SK-N-MC (cell line): ENCODE data around the gene EHBP1.

Source experiments
- DNase-seq: peaks from one replicate; pipeline ENCODE4 v3.0.0-alpha.2; 2011; ENCODE audit warnings: low read depth, low spot score
- H3K27ac ChIP-seq: fragments of 200-600 bp; sonication (generic); 2 replicates; pipeline ENCODE4 v1.5.1; 2016; ENCODE audit warnings: mixed run types
- H3K36me3 ChIP-seq: fragments of 200-600 bp; sonication (generic); 2 replicates; pipeline ENCODE4 v1.6.1; 2017; ENCODE audit warnings: antibody characterized with exemption, low read length, mixed read lengths; ENCODE audit not compliant: insufficient read depth
- H3K4me3 ChIP-seq: fragments of 200-600 bp; sonication (generic); 2 replicates; pipeline ENCODE4 v1.5.1; 2016
- H3K9ac ChIP-seq: fragments of 200-600 bp; sonication (generic); 2 replicates; pipeline ENCODE4 v1.8.0; 2017; ENCODE audit warnings: mixed run types, mixed read lengths; ENCODE audit not compliant: insufficient read length
- H3K9me3 ChIP-seq: fragments of 200-600 bp; sonication (generic); 2 replicates; pipeline ENCODE4 v1.6.1; 2017; ENCODE audit warnings: low read depth, mild to moderate bottlenecking, antibody characterized with exemption, low read length, moderate library complexity, mixed read lengths
- EZH2 ChIP-seq: fragments of 200-600 bp; sonication (generic); IDR thresholded peaks from one replicate; pipeline ENCODE4 v1.6.1; 2017; ENCODE audit warnings: antibody characterized with exemption
- FOXP2 ChIP-seq: optimal IDR thresholded peaks from 2 replicates; pipeline ENCODE3; 2011; ENCODE audit warnings: mild to moderate bottlenecking, moderate library complexity; ENCODE audit not compliant: insufficient read depth; ENCODE audit errors: extremely low read length, control extremely low read depth
- POLR2AphosphoS5 ChIP-seq: IDR thresholded peaks from 2 replicates; pipeline ENCODE4 v1.6.1; 2012; ENCODE audit warnings: mild to moderate bottlenecking, low read depth, low read length, borderline replicate concordance

Gene EHBP1

GRCh38 chr2:62947403-62947802 is 241.9 kb downstream of the EHBP1 start:
- no peaks in the 10 kb centered on the region for H3K9me3 ChIP-seq
- H3K4me3 ChIP-seq = no peak overlapping the region
- DNase-seq = no peak
- H3K27ac ChIP-seq = no peak overlapping the region
- H3K9ac ChIP-seq = no peak overlapping the region
- TF ChIP-seq EZH2 (no peak), FOXP2 (no peak), POLR2AphosphoS5 (no peak)
- no peaks in the 10 kb centered on the region for H3K36me3 ChIP-seq

- no peaks in the 10 kb centered on the region for H3K9me3 ChIP-seq
- DNase-seq = no peak
- no peaks in the 10 kb centered on the region for H3K36me3 ChIP-seq
- H3K9ac ChIP-seq = no peak overlapping the region
- no peak overlapping the region for H3K27ac ChIP-seq
- no peak overlapping the region for H3K4me3 ChIP-seq
- TF ChIP-seq POLR2AphosphoS5 (no peak), FOXP2 (no peak), EZH2 (no peak)
Observed at GRCh38 chr2:62956651-62957050, 251.1 kb downstream of the EHBP1 start.

- Histone ChIP-seq H3K9me3 (no peaks in the 10 kb centered on the region), H3K9ac (no peak overlapping the region), H3K27ac (no peak overlapping the region), H3K4me3 (no peak overlapping the region), H3K36me3 (no peaks in the 10 kb centered on the region)
- no peak for DNase-seq
- no peak for TF ChIP-seq EZH2
- no peak for TF ChIP-seq FOXP2
- TF ChIP-seq POLR2AphosphoS5 = no peak
Observed at GRCh38 chr2:62958206-62958605, 252.7 kb downstream of the EHBP1 start.

- Histone ChIP-seq H3K9me3 (no peaks in the 10 kb centered on the region), H3K4me3 (no peak overlapping the region), H3K36me3 (no peaks in the 10 kb centered on the region), H3K9ac (no peak overlapping the region), H3K27ac (no peak overlapping the region)
- no peak for TF ChIP-seq EZH2
- TF ChIP-seq POLR2AphosphoS5 = no peak
- no peak for TF ChIP-seq FOXP2
- DNase-seq = no peak
Observed at GRCh38 chr2:62964050-62964449, 258.5 kb downstream of the EHBP1 start.

GRCh38 chr2:62964671-62965070 is 259.2 kb downstream of the EHBP1 start:
- peak; percentile 3 for DNase-seq
- Histone ChIP-seq H3K36me3 (no peaks in the 10 kb centered on the region), H3K27ac (no peak overlapping the region), H3K9ac (no peak overlapping the region), H3K9me3 (no peaks in the 10 kb centered on the region), H3K4me3 (no peak overlapping the region)
- TF ChIP-seq POLR2AphosphoS5 (no peak), EZH2 (no peak), FOXP2 (no peak)

GRCh38 chr2:62966991-62967390 is 261.5 kb downstream of the EHBP1 start:
- no peak for DNase-seq
- no peak overlapping the region for H3K4me3 ChIP-seq
- no peak for TF ChIP-seq FOXP2
- TF ChIP-seq EZH2 = no peak
- TF ChIP-seq POLR2AphosphoS5 = no peak
- no peaks in the 10 kb centered on the region for H3K9me3 ChIP-seq
- no peaks in the 10 kb centered on the region for H3K36me3 ChIP-seq
- H3K9ac ChIP-seq = no peak overlapping the region
- no peak overlapping the region for H3K27ac ChIP-seq

- TF ChIP-seq EZH2 = no peak
- no peak for TF ChIP-seq FOXP2
- TF ChIP-seq POLR2AphosphoS5 = no peak
- Histone ChIP-seq H3K27ac (no peak overlapping the region), H3K36me3 (no peaks in the 10 kb centered on the region), H3K4me3 (no peak overlapping the region), H3K9me3 (no peaks in the 10 kb centered on the region), H3K9ac (no peak overlapping the region)
- DNase-seq = no peak
Observed at GRCh38 chr2:62968168-62968567, 262.7 kb downstream of the EHBP1 start.

GRCh38 chr2:62968668-62969067 is 263.2 kb downstream of the EHBP1 start:
- Histone ChIP-seq H3K9ac (no peak overlapping the region), H3K4me3 (no peak overlapping the region), H3K27ac (no peak overlapping the region), H3K36me3 (no peaks in the 10 kb centered on the region), H3K9me3 (no peaks in the 10 kb centered on the region)
- no peak for DNase-seq
- no peak for TF ChIP-seq EZH2

- Histone ChIP-seq H3K9ac (no peak overlapping the region), H3K9me3 (no peaks in the 10 kb centered on the region), H3K27ac (no peak overlapping the region), H3K4me3 (no peak overlapping the region), H3K36me3 (no peaks in the 10 kb centered on the region)
- TF ChIP-seq EZH2 (no peak), POLR2AphosphoS5 (no peak), FOXP2 (no peak)
- DNase-seq = no peak
Observed at GRCh38 chr2:62971936-62972335, 266.4 kb downstream of the EHBP1 start.

GRCh38 chr2:62972601-62973000 is 267.1 kb downstream of the EHBP1 start:
- Histone ChIP-seq H3K36me3 (no peaks in the 10 kb centered on the region), H3K27ac (no peak overlapping the region), H3K9ac (no peak overlapping the region), H3K4me3 (no peak overlapping the region), H3K9me3 (no peaks in the 10 kb centered on the region)
- TF ChIP-seq EZH2 (no peak), FOXP2 (no peak), POLR2AphosphoS5 (no peak)
- no peak for DNase-seq
